ENCODE data around the gene NR3C2.
"Not testable (repeated sequence)": the region's sequence is repeated elsewhere in the genome, so short reads cannot be mapped to it uniquely, and the experiment has no call there.

NR3C2 gene

DNA sequence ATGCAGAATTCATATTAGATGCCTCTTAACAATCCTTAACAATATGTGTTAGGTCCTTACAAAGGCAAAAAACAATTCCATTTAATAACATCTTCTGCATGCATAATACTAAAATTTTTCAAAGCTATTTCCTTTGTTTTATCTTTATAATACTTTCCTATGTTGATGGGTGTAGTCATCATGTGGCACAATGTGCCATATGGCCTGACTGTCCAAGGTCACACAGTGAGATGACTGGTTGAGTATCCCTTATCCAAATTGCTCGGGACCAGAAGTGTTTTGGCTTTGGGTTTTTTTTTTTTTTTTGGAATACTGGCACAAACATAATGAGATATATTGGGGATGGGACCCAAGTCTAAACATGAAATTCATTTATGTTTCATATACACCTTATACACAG is 77.7 kb downstream of the NR3C2 start:
- DNase-seq, result no peak

DNA sequence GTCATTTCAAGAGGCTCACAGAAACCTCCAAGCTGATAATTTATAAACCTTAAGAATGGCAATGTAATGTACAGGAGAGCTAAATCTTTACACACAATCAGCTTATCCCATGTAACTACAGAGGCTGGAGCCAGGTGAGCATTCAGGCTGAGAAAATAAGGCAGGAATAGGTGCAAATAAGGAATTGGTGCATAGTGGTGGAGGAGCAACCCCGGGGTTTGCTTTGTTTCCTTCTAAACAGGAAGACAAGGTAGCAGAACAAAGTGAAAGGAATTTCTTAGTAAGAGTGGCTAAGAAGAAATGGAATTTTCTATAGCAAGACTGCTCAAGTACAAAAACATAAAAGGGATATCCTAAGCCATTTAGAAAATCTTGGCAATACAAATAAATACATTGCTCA is 82.4 kb downstream of the NR3C2 start:
- no peak for DNase-seq

DNA sequence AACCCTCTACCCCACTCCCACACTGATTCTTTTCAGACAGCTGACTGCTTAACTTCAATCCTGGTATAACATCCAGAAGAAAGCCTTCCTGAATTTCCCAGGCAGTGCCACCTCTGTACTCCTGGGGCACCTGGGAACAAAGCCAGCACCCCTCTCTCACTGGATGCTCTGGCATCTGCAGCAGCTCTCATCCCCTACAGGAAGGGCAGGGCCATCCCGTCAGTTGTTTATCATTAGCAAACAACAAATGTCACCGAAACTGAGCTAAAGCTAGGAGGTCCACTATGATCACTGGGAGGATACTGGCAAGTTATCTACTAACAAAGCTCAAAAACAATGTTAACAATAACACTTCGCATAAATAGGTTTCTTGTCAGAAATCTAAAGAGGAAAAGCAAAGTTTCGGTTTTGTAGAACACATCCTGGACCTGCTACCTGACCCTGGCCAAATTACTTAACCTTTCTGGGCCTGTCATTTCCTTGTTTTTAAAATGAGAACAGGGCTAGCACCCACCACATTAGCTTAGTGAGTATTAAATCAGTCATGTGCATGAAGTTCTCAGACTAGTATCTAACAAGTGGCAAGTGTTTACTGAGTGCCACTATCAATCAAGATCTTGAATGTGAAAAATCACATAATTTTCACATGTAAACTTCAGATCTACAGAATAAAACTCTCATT is 86.6 kb downstream of the NR3C2 start:
- no peak for DNase-seq

DNA sequence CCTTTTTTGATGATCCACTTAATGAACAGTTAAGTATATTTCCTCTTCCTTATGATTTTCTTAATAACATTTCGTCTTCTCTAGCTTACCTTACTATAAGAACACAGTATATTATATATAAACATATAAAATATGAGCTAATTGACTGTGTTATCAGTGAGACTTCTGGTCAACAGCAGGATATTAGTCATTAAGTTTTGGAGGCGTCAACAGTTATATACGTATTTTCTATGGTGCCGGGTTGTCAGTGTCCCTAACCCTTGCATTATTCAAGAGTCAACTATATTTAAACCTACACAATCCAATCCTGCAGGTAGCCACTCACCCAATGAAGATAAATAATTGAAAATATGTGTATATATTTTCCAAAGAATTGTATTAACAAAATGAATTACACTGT is 88.0 kb downstream of the NR3C2 start:
- no peak for DNase-seq

DNA sequence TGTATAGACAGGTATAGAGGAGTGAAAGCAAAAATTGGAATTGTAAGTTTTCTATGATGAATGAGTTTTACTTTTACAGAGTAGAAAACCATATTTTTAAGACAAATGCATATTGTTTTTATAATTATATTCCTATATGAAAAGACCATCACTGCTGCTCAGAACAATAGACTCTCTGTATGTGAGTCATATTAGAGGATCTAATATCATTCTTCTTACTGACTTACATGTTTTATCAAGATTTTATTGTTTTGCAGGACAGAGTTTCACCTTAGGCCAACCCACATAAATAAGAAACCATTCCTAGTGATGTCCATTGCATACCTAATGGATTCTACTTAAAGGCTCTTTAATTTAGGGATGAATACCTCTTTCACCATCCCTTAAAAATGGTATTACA is 88.6 kb downstream of the NR3C2 start:
- DNase-seq, result no peak

DNA sequence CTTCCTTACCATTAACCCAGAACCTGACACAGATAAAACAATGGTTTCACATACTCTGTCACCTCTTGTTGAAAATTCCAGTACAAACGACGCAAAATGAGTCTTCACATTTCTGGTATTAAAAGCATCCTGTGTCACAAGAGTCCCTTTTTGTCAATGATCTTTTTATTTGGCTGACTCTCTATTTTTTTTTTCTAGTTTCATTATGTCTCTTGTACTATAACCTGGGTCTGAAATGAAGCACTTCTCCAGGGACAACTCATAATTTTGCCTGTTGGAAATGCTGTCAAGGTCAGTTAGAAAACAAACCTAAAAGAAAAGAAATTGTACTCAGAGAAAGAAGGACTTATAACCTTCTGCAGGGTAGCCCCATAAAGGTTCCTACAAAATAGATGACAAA is 93.1 kb downstream of the NR3C2 start:
- no peak for DNase-seq

DNA sequence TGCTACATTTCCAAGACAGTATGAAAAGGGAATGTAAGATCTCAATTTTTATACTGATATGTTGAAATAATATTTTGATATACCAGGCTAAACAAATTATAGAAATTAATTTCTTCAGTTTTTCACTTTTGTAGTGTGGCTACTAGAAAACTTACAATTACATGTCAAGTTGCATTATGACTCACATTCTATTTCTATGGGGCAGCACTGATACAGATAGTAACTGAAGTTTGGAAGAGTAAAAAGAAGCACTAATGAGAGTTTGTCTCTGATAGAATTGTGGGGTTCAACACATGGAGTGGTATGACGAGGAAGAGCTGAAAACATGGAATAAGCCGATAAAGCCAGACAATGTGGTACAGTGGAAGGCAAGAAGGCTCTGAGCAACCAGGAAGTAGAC is 95.6 kb downstream of the NR3C2 start:
- no peak for DNase-seq

DNA sequence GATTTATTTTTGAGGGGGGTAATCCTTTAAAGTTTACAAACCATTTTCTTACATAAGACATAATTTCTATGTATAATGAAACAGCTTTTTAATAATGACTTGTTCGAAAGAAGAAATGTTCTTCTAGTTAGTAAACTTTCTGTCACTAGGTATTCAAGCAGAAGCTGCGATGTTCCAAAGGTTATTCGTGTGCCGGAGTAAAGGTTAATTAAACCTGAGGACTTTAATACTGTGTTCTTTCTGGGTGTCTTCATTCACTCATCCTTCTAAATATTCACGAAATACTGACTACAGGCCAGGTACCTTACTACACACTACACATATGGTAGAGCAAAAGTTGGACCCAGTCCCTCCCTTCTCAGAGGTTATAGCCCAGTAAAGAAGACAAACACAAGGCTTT is 96.7 kb downstream of the NR3C2 start:
- DNase-seq, result no peak

DNA sequence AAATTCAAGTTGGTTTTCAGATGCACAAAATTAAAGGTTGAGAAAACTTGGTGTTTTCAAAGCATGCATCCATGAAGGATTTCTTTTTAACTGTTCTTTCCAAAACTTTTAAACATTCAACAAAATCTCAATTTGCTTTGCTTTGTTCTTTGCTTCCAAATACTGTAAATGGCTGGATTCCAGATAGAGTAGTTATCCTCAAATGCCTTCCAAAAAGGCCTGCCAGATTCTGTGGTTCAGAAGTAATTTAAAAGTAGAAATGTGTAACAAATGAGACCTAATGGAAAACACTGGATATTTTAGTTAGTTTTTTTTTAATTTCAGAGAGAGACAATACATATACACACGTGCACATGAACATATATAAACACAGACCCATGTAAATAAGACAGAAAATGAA is 97.3 kb downstream of the NR3C2 start:
- DNase-seq, result no peak

DNA sequence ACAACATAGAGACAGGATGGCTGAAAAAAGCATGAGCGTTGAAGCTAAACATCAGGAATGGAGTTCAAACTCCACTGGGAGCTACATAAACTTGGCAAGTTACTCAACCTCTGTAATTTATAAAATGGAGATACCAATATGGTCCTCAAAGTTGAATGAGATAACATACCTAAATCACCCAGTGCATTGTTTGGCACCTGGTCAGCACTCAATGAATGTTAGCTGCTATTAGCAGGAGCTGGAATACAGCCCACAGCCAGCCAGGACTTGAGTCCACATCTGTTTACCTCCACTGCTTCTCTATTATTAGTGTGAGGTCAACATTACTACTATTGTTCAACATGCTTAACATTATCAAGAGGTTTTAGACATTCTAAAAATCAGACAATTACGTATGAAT is 97.9 kb downstream of the NR3C2 start:
- DNase-seq, result no peak

DNA sequence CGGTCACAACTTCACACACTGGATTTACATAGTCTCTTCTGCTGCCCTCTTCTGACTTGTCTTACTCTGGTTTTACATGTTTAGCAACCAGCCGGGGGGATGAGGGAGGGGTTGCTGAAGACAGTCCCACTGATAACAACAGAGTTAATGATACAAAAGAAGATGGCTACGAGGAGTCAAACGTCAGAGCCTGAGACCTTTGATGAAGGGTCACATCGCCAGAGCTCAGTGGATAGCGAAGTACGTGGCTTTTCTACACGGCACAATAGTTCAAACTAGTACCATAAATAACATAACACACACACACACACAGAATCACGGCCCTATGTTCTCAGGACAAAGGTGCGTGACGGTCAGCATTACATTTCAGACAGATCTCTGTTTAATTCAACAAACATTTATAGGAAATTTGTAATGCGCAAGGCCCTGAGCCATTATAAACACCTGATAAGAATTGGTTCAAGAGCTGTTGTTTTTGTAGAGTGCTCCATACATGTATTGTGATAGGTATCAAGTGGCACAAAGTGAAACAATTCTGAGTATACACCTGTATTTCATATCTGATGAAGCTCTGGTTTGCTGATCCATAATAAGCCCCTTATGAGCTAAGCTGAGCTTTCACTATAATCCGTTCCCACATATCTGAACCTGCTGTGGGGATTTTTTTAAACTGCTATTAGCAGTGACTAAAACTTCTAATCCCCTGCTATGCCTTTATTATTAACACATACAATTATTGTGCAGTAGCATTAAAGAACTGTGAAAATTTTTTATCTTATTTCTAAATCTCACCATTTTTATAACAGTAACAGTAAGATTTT is 100.0 kb downstream of the NR3C2 start:
- DNase-seq, result no peak

DNA sequence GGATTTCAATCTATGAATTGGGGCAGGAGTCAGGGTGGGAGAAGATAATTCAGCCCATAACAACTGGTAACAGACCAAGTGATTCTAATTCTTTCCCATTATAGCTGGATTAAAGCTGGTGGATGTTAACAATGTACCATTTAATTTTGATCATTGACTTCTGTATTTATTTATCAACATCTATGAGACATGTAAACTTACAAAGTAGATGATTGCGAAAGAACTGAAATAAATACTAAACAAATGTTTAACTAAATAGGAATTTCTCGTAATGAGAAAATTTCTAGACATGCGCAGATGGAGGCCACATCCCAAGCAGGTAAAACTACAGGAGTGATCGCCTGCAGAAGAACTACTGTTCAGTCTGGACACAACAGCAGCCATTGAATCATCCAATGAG is 107.1 kb downstream of the NR3C2 start:
- no peak for DNase-seq

DNA sequence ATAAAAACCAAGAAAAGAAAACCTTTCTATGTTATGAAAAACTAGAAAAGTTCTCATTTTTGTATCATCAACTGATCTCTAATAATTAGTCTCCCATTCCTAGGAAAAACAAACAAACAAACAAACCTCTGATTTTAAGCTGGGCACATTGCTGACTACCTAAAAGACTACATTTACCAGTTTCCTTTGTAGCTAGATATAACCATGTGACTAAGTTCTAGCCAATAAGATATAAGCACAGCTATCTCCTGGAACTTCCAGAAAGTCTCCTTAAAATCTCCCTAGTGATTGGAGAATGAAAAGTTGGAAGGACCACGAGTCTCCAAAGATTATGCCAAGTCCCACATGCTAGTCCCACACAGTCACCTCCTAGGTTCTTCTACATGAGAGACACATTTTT is 108.9 kb downstream of the NR3C2 start:
- DNase-seq, result no peak

DNA sequence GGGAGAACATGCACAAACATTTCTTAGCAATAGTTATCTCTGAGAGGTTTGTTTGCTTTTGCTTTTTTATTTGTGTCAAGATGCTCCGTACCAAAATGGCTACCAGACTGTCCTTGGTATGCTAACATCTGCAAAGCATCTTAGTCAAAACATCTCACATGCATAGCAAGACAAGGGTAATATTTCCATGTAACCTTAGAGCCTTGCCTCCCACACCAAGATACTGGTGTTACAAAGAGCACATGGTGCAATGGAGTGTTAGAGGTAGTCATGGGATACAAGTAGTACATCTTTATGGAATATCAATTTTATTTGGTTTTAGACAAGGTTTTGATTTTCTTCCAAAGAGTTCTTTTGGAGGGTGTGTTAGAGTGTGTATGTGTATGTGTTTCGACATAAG is 109.7 kb downstream of the NR3C2 start:
- no peak for DNase-seq

DNA sequence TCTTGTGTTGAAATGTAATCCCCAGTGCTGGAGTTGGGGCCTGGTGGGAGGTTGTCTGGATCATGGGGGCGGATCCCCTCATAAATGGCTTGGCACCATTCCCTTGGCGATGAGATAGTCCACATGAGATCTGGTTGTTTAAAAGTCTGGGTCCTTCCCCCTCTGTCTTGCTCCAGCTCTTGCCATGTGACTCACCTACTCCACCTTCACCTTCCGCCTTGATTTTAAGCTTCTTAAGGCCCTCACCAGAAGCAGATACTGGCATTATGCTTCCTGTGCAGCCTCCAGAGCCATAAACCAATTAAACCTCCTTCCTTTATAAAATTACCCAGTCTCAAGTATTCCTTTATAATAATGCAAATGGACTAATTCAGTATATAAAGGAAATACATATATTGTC is 111.5 kb downstream of the NR3C2 start:
- DNase-seq, result no peak

DNA sequence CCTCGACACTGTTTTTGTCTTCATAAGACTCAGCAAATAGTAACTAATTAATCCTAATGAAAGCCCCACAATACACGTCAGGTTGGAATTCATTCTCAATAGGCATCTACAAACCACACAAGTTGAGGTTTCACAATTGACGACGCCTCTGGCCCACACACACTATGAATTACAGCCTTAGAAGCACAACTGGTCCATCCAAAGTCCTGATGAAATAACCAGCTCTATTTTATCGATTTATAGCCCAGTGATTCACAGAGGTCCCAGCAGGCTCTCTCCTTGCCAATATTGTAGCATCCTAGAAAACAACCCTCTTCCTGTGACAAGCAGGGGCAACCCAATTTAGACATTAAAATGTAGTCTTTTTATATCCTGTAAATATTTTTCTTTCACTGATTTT is 112.1 kb downstream of the NR3C2 start:
- no peak for DNase-seq

DNA sequence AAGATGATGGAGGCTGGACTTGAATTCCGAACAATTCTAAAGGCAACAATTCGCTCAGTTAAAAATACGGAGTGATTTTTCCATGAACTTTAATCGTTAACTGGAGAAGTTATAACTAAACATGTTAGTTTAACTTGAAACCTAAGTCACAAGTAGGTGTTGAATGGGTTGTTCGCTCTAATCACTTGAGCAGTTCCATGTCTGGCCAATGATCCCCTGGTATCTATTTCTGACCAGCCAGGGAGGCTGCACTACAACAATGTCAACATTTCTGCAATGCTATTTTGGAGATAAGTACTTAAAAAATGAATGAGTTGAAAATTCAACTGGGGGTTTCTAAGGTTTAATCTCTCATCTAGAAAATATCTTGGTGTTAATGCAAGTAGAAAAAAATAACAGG is 112.5 kb downstream of the NR3C2 start:
- DNase-seq, result no peak

DNA sequence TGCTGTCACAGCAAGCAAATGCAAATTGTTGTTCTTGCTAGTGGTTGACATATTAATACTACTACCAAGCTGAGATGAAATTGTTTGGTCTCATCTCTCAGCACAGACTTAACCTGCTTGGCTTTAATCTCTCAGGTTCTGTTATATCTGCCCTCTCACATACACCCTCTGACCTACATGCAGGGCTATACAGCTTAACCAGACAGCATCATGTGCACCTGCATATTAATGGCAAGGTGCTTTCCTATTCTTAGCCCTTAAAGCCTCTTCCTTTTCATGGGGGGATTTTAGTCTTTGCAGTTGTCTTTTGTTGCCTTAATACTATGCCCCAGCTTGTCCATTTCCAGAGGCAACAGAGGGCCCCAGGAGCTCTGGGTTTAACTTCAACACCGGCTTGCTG is 114.5 kb downstream of the NR3C2 start:
- no peak for DNase-seq

DNA sequence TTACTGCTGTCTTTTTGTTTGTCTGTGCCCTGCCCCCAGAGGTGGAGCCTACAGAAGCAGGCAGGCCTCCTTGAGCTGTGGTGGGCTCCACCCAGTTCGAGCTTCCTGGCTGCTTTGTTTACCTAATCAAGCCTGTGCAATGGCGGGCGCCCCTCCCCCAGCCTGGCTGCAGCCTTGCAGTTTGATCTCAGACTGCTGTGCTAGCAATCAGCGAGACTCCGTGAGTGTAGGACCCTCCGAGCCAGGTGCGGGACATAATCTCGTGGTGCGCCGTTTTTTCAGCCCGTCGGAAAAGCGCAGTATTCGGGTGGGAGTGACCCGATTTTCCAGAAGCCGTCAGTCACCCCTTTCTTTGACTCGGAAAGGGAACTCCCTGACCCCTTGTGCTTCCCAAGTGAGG is 118.9 kb downstream of the NR3C2 start:
- not testable (repeated sequence) for DNase-seq

DNA sequence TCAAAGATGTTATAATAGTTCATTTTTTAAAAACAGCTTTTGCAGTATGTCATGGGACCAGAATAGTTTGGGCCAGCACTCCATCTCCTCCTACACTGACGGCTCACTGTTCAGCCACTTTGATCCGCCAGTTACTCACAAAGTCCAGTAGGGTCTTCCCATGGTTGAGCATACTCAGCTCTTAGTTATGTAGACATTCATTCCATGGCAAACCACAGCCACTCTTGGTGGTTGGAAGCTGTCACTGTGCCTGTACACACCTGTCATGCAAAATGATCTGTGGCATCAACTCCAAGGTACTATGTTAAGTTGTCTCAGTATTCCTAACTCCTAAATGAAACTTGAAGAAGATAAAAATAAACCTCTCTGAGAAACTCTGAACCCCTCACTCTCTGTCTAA is 127.2 kb downstream of the NR3C2 start:
- DNase-seq, result no peak

DNA sequence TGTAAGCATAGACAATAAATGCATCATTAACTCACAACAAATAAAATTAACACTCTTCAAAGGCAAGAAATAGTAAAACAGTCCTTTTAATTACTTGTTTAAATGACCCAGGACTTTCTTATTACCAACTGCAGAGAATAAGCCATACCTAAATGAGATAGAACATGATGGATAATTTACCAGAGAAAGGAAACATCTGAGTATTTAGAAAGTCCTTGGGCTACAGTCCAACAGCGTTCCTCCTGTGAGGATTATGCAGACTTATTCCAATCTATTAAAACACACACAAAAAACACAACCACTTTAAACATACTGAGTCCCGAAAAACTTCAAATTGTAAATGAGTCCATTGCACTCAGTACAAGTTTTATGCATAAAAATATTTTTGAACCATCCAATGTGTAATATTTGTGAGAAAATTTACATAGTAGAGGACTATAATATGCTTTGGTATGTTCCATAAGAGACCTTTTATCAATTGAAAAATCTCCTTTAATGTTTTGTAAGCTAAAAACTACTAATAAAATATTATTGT is 129.2 kb downstream of the NR3C2 start:
- no peak for DNase-seq

DNA sequence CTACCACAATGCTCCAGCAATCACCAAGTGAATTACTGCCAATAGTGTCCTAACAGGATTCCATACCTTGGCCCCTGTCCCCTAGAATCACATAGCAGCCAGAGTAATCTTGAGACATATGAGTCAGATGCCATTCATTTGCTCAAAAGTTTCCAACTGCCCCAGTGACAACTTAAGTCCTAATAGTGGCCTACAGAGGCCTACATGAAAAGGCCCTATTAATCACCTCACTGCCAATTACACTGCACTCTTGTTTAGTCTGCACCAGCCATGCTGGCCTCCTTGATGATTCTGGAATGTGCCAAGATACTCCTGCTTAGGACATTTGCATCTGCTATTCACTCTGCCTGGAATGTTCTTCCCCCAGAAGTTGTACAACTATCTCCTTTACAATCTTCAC is 130.7 kb downstream of the NR3C2 start:
- DNase-seq, result no peak

DNA sequence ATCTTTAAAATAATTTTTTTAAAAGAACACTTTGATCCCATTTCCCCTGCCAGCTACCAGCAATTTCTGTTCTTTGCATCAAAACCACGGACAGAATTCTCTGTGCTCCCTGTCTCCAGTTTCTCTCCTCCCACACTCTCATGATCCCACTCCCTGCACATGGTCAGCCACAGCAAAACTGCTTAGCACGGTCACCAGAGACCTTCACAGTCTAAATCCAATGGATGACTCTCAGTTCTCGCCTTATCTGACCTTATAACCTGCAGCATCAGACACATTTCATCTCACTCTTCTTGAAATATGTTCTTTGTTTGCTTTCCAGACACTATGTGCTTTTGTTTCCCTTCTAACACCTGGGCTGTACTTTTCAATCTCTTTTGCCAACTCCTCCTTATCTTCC is 131.5 kb downstream of the NR3C2 start:
- DNase-seq, result no peak

DNA sequence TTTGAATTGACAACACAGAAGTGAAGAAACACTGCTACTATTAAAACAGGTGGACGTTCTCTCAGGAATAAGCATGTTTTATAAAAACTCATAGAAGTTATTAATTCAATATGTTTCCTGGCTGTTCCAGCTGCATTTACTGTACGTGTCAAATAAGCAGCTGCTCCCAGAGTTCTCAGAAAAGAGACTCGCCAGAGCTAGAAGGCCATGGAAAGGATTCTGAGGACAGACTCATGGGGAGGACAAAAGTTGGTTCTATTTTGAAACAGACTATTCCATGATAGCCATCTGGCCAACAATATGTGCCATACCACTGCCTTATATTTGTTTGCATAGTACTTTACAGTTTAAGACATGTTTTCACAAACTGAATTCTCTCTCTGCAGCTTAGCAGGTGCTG is 136.5 kb downstream of the NR3C2 start:
- no peak for DNase-seq

DNA sequence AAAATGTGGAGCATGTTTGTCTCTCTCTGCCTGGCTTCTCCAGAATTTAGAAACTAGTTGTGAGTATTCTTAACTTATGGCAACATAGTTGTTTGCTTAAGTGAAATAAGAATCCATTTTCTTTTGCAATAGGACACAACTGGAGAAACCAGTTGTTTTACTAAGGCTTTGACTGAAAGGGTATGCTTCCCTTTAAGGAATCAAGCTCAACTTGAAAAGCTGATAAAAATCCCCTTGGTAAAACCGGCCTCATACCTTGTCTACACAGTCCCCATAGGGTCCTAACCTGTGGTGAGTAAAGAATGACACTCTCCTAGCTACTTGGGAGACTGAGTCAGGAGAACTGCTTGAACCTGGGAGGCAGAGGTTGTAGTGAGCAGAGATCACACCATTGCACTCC is 139.8 kb downstream of the NR3C2 start:
- DNase-seq, result no peak
